Embryonic facial prominence (tissue), 1 donor: ENCODE data around the gene ALK.

Source experiments
- DNase-seq: peaks from one replicate; pipeline ENCODE4 v3.0.0-alpha.2; 2016; ENCODE audit errors: extremely low spot score

The ALK gene

GRCh38 chr2:29902356-29902755 lies 19.0 kb downstream of the ALK start:
- DNase-seq = no peak

- DNase-seq = no peak
These were observed 20.3 kb downstream of the ALK start for GRCh38 chr2:29900971-29901633.

- DNase-seq = no peak
These were observed 22.4 kb downstream of the ALK start for GRCh38 chr2:29898999-29899398.

GRCh38 chr2:29894822-29895614 lies 26.4 kb downstream of the ALK start:
- DNase-seq = no peak

GRCh38 chr2:29892585-29893259 lies 28.7 kb downstream of the ALK start:
- no peak for DNase-seq

GRCh38 chr2:29881089-29881730 lies 40.2 kb downstream of the ALK start:
- DNase-seq = no peak

- DNase-seq = no peak
These were observed 41.3 kb downstream of the ALK start for GRCh38 chr2:29880084-29880483.

GRCh38 chr2:29879456-29879855 lies 41.9 kb downstream of the ALK start:
- DNase-seq = no peak

GRCh38 chr2:29878898-29879297 lies 42.5 kb downstream of the ALK start:
- DNase-seq = no peak

- no peak for DNase-seq
These were observed 45.0 kb downstream of the ALK start for GRCh38 chr2:29876374-29876773.

GRCh38 chr2:29874745-29875144 lies 46.6 kb downstream of the ALK start:
- no peak for DNase-seq

GRCh38 chr2:29872870-29873269 lies 48.5 kb downstream of the ALK start:
- no peak for DNase-seq

- DNase-seq = no peak
These were observed 49.8 kb downstream of the ALK start for GRCh38 chr2:29871541-29871940.

GRCh38 chr2:29865512-29865911 lies 55.9 kb downstream of the ALK start:
- DNase-seq = no peak

- no peak for DNase-seq
These were observed 56.4 kb downstream of the ALK start for GRCh38 chr2:29864988-29865387.

- no peak for DNase-seq
These were observed 65.3 kb downstream of the ALK start for GRCh38 chr2:29855924-29856639.

- DNase-seq = no peak
These were observed 70.6 kb downstream of the ALK start for GRCh38 chr2:29850794-29851193.

GRCh38 chr2:29848566-29849310 lies 72.6 kb downstream of the ALK start:
- DNase-seq = no peak

GRCh38 chr2:29847886-29848285 lies 73.5 kb downstream of the ALK start:
- DNase-seq = no peak

GRCh38 chr2:29844713-29845326 lies 76.6 kb downstream of the ALK start:
- no peak for DNase-seq
